B cell (primary cell): ENCODE measurements around the gene LIMD2. TPM values are rescaled to one million over a fixed set of nuclear protein-coding genes. Genes with fewer than 3 reads are reported as not detected.
A peak's percentile ranks its signal among the peaks of the same experiment; 100 is the strongest.

Experiments used
- ATAC-seq: fragments of 200-7000 bp; cut with Tn5 transposase; one replicate; pipeline ENCODE4 v1.10.0; 2021; ENCODE audit warnings: low read depth, mild to moderate bottlenecking, moderate number of reproducible peaks, moderate library complexity
- CTCF ChIA-PET: fragments of 350-600 bp; sonication (Branson Sonifier 250); formaldehyde crosslinking; loops from one replicate; lab custom pipeline; 2021; ENCODE audit warnings: antibody characterized with exemption, inconsistent platforms; lab: Charles Lee
- POLR2A ChIA-PET: fragments of 350-600 bp; sonication (Branson Sonifier 250); formaldehyde crosslinking; loops from one replicate; lab custom pipeline; 2021; ENCODE audit warnings: antibody characterized with exemption; lab: Charles Lee
- DNase-seq: peaks from one replicate; pipeline ENCODE4 v3.0.0; 2013
- H2AFZ ChIP-seq: 2 replicates; pipeline ENCODE4 v1.6.1; 2012; ENCODE audit warnings: mild to moderate bottlenecking, low read depth, low read length; ENCODE audit not compliant: insufficient read depth, poor library complexity, severe bottlenecking
- H3K27ac ChIP-seq, 2 donors: 1 replicate in 1 of 2; 2 replicates in 1 of 2; pipeline ENCODE4 v1.5.1; 2012 to 2013; ENCODE audit warnings: low read length in 2 of 2, mild to moderate bottlenecking in 2 of 2, moderate library complexity in 1 of 2
- H3K27me3 ChIP-seq, 4 experiments: fragments of 200-600 bp in 1 of 4; sonication (generic) in 1 of 4; replicated peaks in 1 of 4; 1 replicate in 2 of 4; 2 replicates in 2 of 4; pipeline versions ENCODE4 v1.6.1 to v1.7.0; 2013 to 2016; ENCODE audit warnings: low read length in 3 of 4, mild to moderate bottlenecking in 2 of 4, mixed read lengths in 1 of 4, moderate library complexity in 1 of 4; ENCODE audit not compliant: insufficient read depth in 4 of 4, control insufficient read depth in 3 of 4; ENCODE audit errors: control extremely low read depth in 1 of 4
- H3K36me3 ChIP-seq, 2 experiments: replicated peaks in 1 of 2; 1 replicate in 1 of 2; 2 replicates in 1 of 2; pipeline versions ENCODE4 v1.6.1 to v1.7.1; 2013; ENCODE audit warnings: low read length in 1 of 2; ENCODE audit not compliant: insufficient read depth in 2 of 2, control insufficient read depth in 1 of 2; ENCODE audit errors: control extremely low read depth in 1 of 2, extremely low read depth in 1 of 2
- H3K4me1 ChIP-seq, 2 donors: fragments of 200-600 bp in 1 of 2; sonication (generic) in 1 of 2; 1 replicate in 1 of 2; 2 replicates in 1 of 2; pipeline versions ENCODE4 v1.5.1 to v1.6.1; 2013 to 2017; ENCODE audit warnings: low read length in 2 of 2; ENCODE audit not compliant: control insufficient read depth in 2 of 2, insufficient read depth in 2 of 2
- H3K4me2 ChIP-seq: replicated peaks from 2 replicates; pipeline ENCODE3; 2012; ENCODE audit warnings: mild to moderate bottlenecking, low read depth, low read length; ENCODE audit not compliant: poor library complexity, severe bottlenecking
- H3K4me3 ChIP-seq, 5 experiments: fragments of 200-600 bp in 1 of 5; sonication (generic) in 1 of 5; 1 replicate in 3 of 5; 2 replicates in 2 of 5; pipeline versions ENCODE4 v1.5.1 to v1.7.0; 2011 to 2016; ENCODE audit warnings: low read length in 4 of 5, mild to moderate bottlenecking in 4 of 5, low read depth in 2 of 5, control low read depth in 1 of 5, moderate library complexity in 1 of 5; ENCODE audit not compliant: insufficient read depth in 1 of 5; ENCODE audit errors: control extremely low read depth in 1 of 5, extremely low read depth in 1 of 5
- H3K79me2 ChIP-seq: fragments of 200-600 bp; sonication (generic); one replicate; pipeline ENCODE4 v1.6.0; 2016; ENCODE audit warnings: low read length; ENCODE audit not compliant: control insufficient read depth, insufficient read depth
- H3K9ac ChIP-seq: fragments of 200-600 bp; sonication (generic); 2 replicates; pipeline ENCODE4 v1.6.1; 2017; ENCODE audit warnings: mild to moderate bottlenecking, low read length, moderate library complexity
- H3K9me3 ChIP-seq, 3 donors: one replicate each; pipeline versions ENCODE4 v1.6.1 to v1.7.1; 2013; ENCODE audit warnings: low read length in 2 of 3; ENCODE audit not compliant: control insufficient read depth in 2 of 3, insufficient read depth in 1 of 3; ENCODE audit errors: control extremely low read depth in 1 of 3
- H4K20me1 ChIP-seq: 2 replicates; pipeline ENCODE4 v1.6.0; 2012; ENCODE audit warnings: mild to moderate bottlenecking, low read length; ENCODE audit not compliant: insufficient read depth, control insufficient read depth, poor library complexity, severe bottlenecking
- H3K27ac Mint-ChIP-seq: one replicate; pipeline ENCODE4 v1.8.0; 2021; ENCODE audit warnings: mixed read lengths
- H3K27me3 Mint-ChIP-seq: one replicate; pipeline ENCODE4 v1.8.0; 2021; ENCODE audit warnings: mixed read lengths
- H3K4me1 Mint-ChIP-seq: one replicate; pipeline ENCODE4 v1.8.0; 2021; ENCODE audit warnings: mixed read lengths
- H3K4me3 Mint-ChIP-seq: one replicate; pipeline ENCODE4 v1.8.0; 2021; ENCODE audit warnings: mixed read lengths
- H3K9me3 Mint-ChIP-seq: one replicate; pipeline ENCODE4 v1.8.0; 2022; ENCODE audit warnings: mixed read lengths; ENCODE audit not compliant: insufficient read depth
- EZH2 ChIP-seq: IDR thresholded peaks from 2 replicates; pipeline ENCODE4 v1.6.1; 2012; ENCODE audit warnings: borderline replicate concordance, low read depth, mild to moderate bottlenecking, moderate library complexity, low read length; ENCODE audit not compliant: insufficient read depth, poor library complexity, severe bottlenecking
- WGBS: methylation state at CpG from one replicate; pipeline ENCODE4 v1.1.5; 2013; ENCODE audit warnings: missing lambda C conversion rate; ENCODE audit not compliant: insufficient coverage; 5-methylcytosine and 5-hydroxymethylcytosine counted together
- intact Hi-C: fragments of 100-400 bp; cut with micrococcal nuclease; formaldehyde crosslinking; loops from one replicate; pipeline ENCODE4 v1.10.0; 2022
- polyA plus RNA-seq: library from polyadenylated mRNA; depleted of rRNA; stranded (reverse); fragments of >200 nt; gene quantifications from 2 replicates; pipeline ENCODE4 v1.2.3, GENCODE V29; 2012
- total RNA-seq, 2 donors: library from RNA; stranded (reverse); fragments of 120-200 nt in 1 of 2; gene quantifications; 1 replicate in 1 of 2; 2 replicates in 1 of 2; pipeline versions ENCODE4 v1.2.3 to v1.2.4, GENCODE V29; 2013 to 2022
- TF ChIP-seq, protein P1 (sequence below): fragments of 200-600 bp; IDR thresholded peaks from one replicate; pipeline ENCODE4 v1.8.0; 2022; ENCODE audit warnings: antibody characterized with exemption, mild to moderate bottlenecking

LIMD2 gene
- total and polyA plus RNA-seq, 2 donors (not counting 1 experiment from before 2014, with no cell fraction given), result 587 to 1,396 TPM

DNA sequence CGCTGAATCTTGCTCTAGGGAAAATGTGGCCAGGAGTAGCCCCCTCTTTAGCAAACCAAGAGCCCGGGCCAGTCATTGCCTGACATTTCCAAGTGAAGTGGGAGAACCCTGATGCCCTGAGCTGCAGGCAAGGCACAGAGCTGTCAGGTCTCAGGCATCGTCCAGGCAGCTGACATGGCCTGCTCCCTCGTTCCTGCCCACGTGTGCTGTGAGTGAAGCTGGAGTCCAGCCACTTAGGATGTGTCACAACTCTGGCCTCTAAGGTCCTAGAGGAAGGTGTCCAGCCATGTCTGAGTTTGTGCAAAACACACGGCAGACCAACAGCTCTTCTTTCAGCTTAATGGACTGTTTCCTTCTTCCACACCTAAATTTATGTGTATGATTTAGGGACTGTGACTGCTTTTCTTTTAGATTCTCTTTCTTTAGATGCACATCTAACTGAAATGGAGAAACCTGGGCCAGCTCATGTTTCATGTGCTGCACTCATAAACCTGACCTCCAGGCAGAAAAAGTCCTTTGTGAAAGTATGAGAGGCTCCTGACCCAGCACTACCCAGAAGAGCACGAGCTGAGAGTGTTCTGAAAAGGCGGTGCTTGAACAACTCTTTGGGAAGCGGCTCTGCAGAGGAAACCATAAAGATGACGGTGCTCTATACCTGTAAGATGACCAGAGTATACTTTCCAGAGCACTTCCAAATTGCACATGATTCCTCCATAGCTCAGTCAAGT lies 14.8 kb upstream of the LIMD2 start:
- CTCF ChIA-PET, result interaction anchor here (0.9 to 2.2 kb wide), 3 partner anchors 15 to 289 kb away, joined by 3 to 8 read pairs (median 4); partner anchors contain the start of gene MAP3K3
- Histone ChIP-seq H3K36me3 (peaks cover 21 to 51% of the 10 kb centered on the region in 2 experiments), H3K4me3 (no peak overlapping the region), H3K4me2 (no peak overlapping the region), H3K27ac (no peak overlapping the region), H2AFZ (no peak overlapping the region), H4K20me1 (no peaks in the 10 kb centered on the region), H3K9me3 (no peaks in the 10 kb centered on the region), H3K27me3 (no peaks in the 10 kb centered on the region), H3K79me2 (peaks cover 32% of the 10 kb centered on the region), H3K4me1 (peaks cover 6 to 8% of the 10 kb centered on the region in 2 donors), H3K9ac (no peak overlapping the region)
- Mint-ChIP-seq H3K27me3 (no peaks in the 10 kb centered on the region), H3K4me3 (no peak overlapping the region), H3K9me3 (no peaks in the 10 kb centered on the region), H3K4me1 (peaks cover 8% of the 10 kb centered on the region), H3K27ac (no peak overlapping the region)
- WGBS, result 96% methylated on average over 7 of the region's 10 CpGs
- intact Hi-C loops, result no loop called here
- POLR2A ChIA-PET, result interaction anchor here (6.8 kb wide), 1 partner anchor 18 kb away, joined by 71 read pairs; no protein-coding TSS in a partner anchor
- TF ChIP-seq, protein P1, sequence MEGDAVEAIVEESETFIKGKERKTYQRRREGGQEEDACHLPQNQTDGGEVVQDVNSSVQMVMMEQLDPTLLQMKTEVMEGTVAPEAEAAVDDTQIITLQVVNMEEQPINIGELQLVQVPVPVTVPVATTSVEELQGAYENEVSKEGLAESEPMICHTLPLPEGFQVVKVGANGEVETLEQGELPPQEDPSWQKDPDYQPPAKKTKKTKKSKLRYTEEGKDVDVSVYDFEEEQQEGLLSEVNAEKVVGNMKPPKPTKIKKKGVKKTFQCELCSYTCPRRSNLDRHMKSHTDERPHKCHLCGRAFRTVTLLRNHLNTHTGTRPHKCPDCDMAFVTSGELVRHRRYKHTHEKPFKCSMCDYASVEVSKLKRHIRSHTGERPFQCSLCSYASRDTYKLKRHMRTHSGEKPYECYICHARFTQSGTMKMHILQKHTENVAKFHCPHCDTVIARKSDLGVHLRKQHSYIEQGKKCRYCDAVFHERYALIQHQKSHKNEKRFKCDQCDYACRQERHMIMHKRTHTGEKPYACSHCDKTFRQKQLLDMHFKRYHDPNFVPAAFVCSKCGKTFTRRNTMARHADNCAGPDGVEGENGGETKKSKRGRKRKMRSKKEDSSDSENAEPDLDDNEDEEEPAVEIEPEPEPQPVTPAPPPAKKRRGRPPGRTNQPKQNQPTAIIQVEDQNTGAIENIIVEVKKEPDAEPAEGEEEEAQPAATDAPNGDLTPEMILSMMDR, result no peak
- no peak for TF ChIP-seq EZH2
- no peak for DNase-seq
- no peak for ATAC-seq

DNA sequence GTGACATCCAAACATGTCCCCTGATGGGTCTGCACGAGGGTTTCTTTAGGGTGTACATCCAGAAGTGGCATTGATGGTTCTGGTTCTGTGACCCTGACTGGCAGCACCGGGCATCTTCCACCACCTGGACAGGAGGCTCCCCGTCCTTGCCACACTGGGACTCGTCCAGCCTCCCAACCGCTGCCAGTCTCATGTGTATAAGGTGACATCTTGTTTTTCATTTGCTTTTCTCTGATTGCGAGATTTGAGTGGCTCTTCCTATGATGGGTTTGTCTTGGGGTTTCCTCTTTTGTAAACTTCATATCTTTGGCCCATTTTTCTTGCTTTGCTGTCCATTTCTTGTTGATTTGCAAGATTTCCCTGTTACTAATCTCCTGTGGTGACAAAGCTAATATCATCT lies 9.2 kb upstream of the LIMD2 start:
- ATAC-seq (no peak), DNase-seq (no peak)
- Mint-ChIP-seq H3K27ac (peak overlapping the region; percentile 68), H3K27me3 (no peaks in the 10 kb centered on the region), H3K4me3 (no peak overlapping the region), H3K9me3 (no peaks in the 10 kb centered on the region), H3K4me1 (peaks cover 47% of the 10 kb centered on the region)
- WGBS, result no CpG with 5 or more reads among the region's 6 CpGs
- peaks cover 41% of the 10 kb centered on the region for H3K79me2 ChIP-seq
- H3K36me3 ChIP-seq, result peaks cover 9 to 46% of the 10 kb centered on the region in 2 experiments
- H3K27ac ChIP-seq, result peak overlapping the region in 1 of 2 donors; percentile 33
- no peak for TF ChIP-seq EZH2
- TF ChIP-seq, protein P1, result no peak
- H2AFZ ChIP-seq, result no peak overlapping the region
- H4K20me1 ChIP-seq, result peaks cover 2% of the 10 kb centered on the region
- no peak overlapping the region for H3K9ac ChIP-seq
- peaks cover 31 to 37% of the 10 kb centered on the region in 2 donors for H3K4me1 ChIP-seq
- no peak overlapping the region for H3K4me3 ChIP-seq
- intact Hi-C loops, result no loop called here
- no peaks in the 10 kb centered on the region for H3K27me3 ChIP-seq
- no peaks in the 10 kb centered on the region for H3K9me3 ChIP-seq
- ChIA-PET CTCF (interaction anchor here (0.7 to 5.1 kb wide), 15 partner anchors 8 to 772 kb away, joined by 3 to 82 read pairs (median 6); partner anchors contain the start of genes CCDC47, DDX42, FTSJ3 and MAP3K3), POLR2A (interaction anchor here (6.8 kb wide), 1 partner anchor 13 kb away, joined by 71 read pairs; no protein-coding TSS in a partner anchor)
- H3K4me2 ChIP-seq, result no peak overlapping the region
